ENCODE measurements around the gene CTSE.

CTSE gene

GRCh38 chr1:206049919-206050600 is 26.4 kb upstream of the CTSE start:
- DNase-seq: no peak

GRCh38 chr1:206049293-206049692 is 25.6 kb upstream of the CTSE start:
- DNase-seq: no peak

- no peak for DNase-seq
Observed at GRCh38 chr1:206048582-206048981, 24.9 kb upstream of the CTSE start.

GRCh38 chr1:206047271-206047670 is 23.6 kb upstream of the CTSE start:
- no peak for DNase-seq

- DNase-seq: no peak
Observed at GRCh38 chr1:206041640-206042039, 17.9 kb upstream of the CTSE start.

GRCh38 chr1:206040328-206040727 is 16.6 kb upstream of the CTSE start:
- DNase-seq: no peak

GRCh38 chr1:206039046-206039973 is 15.6 kb upstream of the CTSE start:
- no peak for DNase-seq

- no peak for DNase-seq
Observed at GRCh38 chr1:206037581-206037980, 13.9 kb upstream of the CTSE start.

GRCh38 chr1:206036663-206037455 is 13.2 kb upstream of the CTSE start:
- no peak for DNase-seq

GRCh38 chr1:206035027-206035426 is 11.3 kb upstream of the CTSE start:
- no peak for DNase-seq

GRCh38 chr1:206032380-206033140 is 8.9 kb upstream of the CTSE start:
- no peak for DNase-seq

GRCh38 chr1:206030714-206031113 is 7.0 kb upstream of the CTSE start:
- DNase-seq: peak; percentile 56

GRCh38 chr1:206030191-206030590 is 6.5 kb upstream of the CTSE start:
- DNase-seq: no peak

GRCh38 chr1:206029484-206029883 is 5.8 kb upstream of the CTSE start:
- DNase-seq: peak; percentile 23

- DNase-seq: no peak
Observed at GRCh38 chr1:206025283-206025820, 1.7 kb upstream of the CTSE start.

GRCh38 chr1:206022766-206023165 is 929 bp downstream of the CTSE start:
- no peak for DNase-seq

- DNase-seq: peak; percentile 66
Observed at GRCh38 chr1:206021626-206022365, 1.9 kb downstream of the CTSE start.

GRCh38 chr1:206021008-206021625 is 2.6 kb downstream of the CTSE start:
- DNase-seq: no peak

- DNase-seq: no peak
Observed at GRCh38 chr1:206020393-206021007, 3.2 kb downstream of the CTSE start.

- DNase-seq: no peak
Observed at GRCh38 chr1:206015071-206015470, 8.6 kb downstream of the CTSE start.

- DNase-seq: no peak
Observed at GRCh38 chr1:206014601-206015000, 9.1 kb downstream of the CTSE start.

Measured in fibroblast of skin of right quadriceps (primary cell).